Measurements from ENCODE around the gene PAFAH1B2.

DNA sequence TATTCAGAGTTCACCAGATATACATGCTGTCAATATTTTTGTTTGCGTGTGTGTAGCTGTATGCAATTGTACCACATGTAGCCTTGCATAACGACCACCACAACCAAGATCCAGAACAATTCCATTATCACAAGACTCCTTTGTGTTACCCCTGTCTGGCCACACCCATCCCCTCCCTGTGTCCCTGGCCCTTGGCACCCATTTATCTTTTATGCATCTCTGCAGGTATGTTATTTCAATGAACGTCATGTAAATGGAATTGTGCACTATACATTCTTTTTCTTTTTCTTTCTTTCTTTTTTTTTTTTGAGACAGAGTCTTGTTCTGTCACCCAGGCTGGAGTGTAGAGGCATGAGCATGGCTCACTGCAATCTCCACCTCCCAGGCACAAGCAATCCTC lies 9.7 kb upstream of the PAFAH1B2 start:
- TF ChIP-seq CBFB (IDR thresholded peaks at IDR 0.05; ENCODE audit: low read depth) (no peak), POLR2AphosphoS5 (IDR thresholded peaks at IDR 0.05; ENCODE audit: low read length) (no peak), RB1 (IDR thresholded peaks at IDR 0.05; ENCODE audit: borderline replicate concordance) (no peak), FOXM1 (IDR thresholded peaks at IDR 0.05; ENCODE audit: low read depth, low read length) (no peak), MTA3 (IDR thresholded peaks at IDR 0.05; ENCODE audit: borderline replicate concordance, low read length) (no peak), NR2C2 (IDR thresholded peaks at IDR 0.05; ENCODE audit: borderline replicate concordance, control insufficient read depth, insufficient read length, low read depth) (no peak), CEBPB (IDR thresholded peaks at IDR 0.05; ENCODE audit: borderline replicate concordance in 1 of 2, low read depth in 2 of 2, low read length in 2 of 2) (no peak)
- TF ChIP-seq, protein P1, sequence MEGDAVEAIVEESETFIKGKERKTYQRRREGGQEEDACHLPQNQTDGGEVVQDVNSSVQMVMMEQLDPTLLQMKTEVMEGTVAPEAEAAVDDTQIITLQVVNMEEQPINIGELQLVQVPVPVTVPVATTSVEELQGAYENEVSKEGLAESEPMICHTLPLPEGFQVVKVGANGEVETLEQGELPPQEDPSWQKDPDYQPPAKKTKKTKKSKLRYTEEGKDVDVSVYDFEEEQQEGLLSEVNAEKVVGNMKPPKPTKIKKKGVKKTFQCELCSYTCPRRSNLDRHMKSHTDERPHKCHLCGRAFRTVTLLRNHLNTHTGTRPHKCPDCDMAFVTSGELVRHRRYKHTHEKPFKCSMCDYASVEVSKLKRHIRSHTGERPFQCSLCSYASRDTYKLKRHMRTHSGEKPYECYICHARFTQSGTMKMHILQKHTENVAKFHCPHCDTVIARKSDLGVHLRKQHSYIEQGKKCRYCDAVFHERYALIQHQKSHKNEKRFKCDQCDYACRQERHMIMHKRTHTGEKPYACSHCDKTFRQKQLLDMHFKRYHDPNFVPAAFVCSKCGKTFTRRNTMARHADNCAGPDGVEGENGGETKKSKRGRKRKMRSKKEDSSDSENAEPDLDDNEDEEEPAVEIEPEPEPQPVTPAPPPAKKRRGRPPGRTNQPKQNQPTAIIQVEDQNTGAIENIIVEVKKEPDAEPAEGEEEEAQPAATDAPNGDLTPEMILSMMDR (IDR thresholded peaks at IDR 0.05 in 2 of 3, conservative IDR thresholded peaks at IDR 0.05 in 1 of 3; ENCODE audit: control insufficient read depth in 2 of 3, extremely low read depth in 1 of 3, insufficient read depth in 1 of 3, low read depth in 3 of 3, low read length in 3 of 3) = no peak
